HFFc6 (cell line): ENCODE data around the gene TWF2. TPM values are rescaled to one million over a fixed set of nuclear protein-coding genes. Genes with fewer than 3 reads are reported as not detected.

Experiments
- DNase-seq: peaks from one replicate; pipeline ENCODE4 v3.0.0-alpha.2; 2018
- H3K27ac Mint-ChIP-seq: 2 replicates; pipeline ENCODE4 v1.8.0; 2020; ENCODE audit warnings: mild to moderate bottlenecking, mixed read lengths
- H3K27me3 Mint-ChIP-seq: 2 replicates; pipeline ENCODE4 v1.8.0; 2021; ENCODE audit warnings: mild to moderate bottlenecking, moderate library complexity, mixed read lengths; ENCODE audit not compliant: insufficient read depth
- H3K36me3 Mint-ChIP-seq: 2 replicates; pipeline ENCODE4 v1.8.0; 2021; ENCODE audit warnings: low read depth, mixed read lengths
- H3K4me1 Mint-ChIP-seq: 2 replicates; pipeline ENCODE4 v1.8.0; 2020; ENCODE audit warnings: low read depth, mixed read lengths
- H3K4me3 Mint-ChIP-seq: 2 replicates; pipeline ENCODE4 v1.8.0; 2020; ENCODE audit warnings: mild to moderate bottlenecking, moderate library complexity, mixed read lengths
- H3K9me3 Mint-ChIP-seq: 2 replicates; pipeline ENCODE4 v1.8.0; 2020; ENCODE audit warnings: mild to moderate bottlenecking, mixed read lengths
- total RNA-seq, 6 experiments: library from RNA; stranded (reverse); fragmentation: NEBNext Ultra II Directional; extraction: Animal tissue kit (Norgen Biotek cat#: 25700); gene quantifications; 2 replicates in 1 of 6; 3 replicates in 5 of 6; pipeline ENCODE4 v1.2.3, GENCODE V29; 2021
- TF ChIP-seq, protein P1 (sequence below): fragments of 200-600 bp; sonication (generic); IDR thresholded peaks from 2 replicates; pipeline ENCODE4 v1.5.0; 2021; ENCODE audit warnings: antibody characterized with exemption, mild to moderate bottlenecking

TWF2 gene
- total RNA-seq, 6 experiments from 2014 or later: 73.9 to 83.0 (median 80.7) TPM

DNA sequence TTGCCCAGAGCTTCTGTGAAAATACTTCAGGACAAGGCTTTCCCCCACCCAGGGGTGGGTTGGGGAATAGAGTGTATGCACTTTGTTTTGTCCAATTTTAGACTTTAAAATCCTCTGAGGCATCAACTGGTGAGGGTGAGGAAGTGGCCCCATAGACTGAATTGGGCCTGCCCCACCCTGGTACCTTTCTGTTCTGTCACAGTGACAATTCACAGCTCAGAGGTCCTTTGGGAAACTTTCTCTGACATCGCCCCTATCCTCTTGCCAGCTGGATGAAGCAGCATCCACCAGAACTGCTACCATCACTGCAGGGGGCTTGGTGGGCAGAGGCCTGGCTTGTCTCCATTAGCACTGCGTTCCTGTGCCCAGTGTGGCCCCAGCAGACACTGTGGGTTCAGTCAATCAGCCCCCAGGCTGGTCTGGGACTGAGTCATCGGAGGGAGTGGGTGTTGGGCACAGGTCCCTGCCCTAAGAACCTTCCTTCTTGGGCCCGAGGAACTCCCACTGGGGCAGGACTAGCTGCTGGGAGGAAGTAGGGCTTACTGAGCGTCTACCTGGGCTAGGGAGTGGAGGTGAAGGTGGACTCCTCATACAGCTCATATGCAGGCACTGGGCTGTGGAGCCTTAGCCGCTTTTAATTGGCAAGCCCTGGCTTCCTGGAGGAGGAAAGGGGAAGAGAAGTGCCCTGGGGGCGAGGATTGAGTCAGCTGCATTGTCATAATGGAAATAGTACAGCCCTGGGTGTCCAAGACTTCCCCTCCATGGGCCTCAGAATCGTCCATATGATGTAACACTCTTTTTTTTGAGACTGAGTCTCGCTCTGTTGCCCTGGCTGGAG, 5.1 kb upstream of the TWF2 start:
- no peaks in the 10 kb centered on the region for H3K9me3 Mint-ChIP-seq
- H3K36me3 Mint-ChIP-seq: peaks cover 12% of the 10 kb centered on the region; the same call in 1 of the 2 replicates
- TF ChIP-seq, protein P1, sequence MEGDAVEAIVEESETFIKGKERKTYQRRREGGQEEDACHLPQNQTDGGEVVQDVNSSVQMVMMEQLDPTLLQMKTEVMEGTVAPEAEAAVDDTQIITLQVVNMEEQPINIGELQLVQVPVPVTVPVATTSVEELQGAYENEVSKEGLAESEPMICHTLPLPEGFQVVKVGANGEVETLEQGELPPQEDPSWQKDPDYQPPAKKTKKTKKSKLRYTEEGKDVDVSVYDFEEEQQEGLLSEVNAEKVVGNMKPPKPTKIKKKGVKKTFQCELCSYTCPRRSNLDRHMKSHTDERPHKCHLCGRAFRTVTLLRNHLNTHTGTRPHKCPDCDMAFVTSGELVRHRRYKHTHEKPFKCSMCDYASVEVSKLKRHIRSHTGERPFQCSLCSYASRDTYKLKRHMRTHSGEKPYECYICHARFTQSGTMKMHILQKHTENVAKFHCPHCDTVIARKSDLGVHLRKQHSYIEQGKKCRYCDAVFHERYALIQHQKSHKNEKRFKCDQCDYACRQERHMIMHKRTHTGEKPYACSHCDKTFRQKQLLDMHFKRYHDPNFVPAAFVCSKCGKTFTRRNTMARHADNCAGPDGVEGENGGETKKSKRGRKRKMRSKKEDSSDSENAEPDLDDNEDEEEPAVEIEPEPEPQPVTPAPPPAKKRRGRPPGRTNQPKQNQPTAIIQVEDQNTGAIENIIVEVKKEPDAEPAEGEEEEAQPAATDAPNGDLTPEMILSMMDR: no peak
- peak overlapping the region; percentile 72 for H3K27ac Mint-ChIP-seq
- H3K27me3 Mint-ChIP-seq: peaks cover 3% of the 10 kb centered on the region
- peak; percentile 58 for DNase-seq
- peak overlapping the region; percentile 81 for H3K4me3 Mint-ChIP-seq
- peaks cover 55% of the 10 kb centered on the region for H3K4me1 Mint-ChIP-seq

DNA sequence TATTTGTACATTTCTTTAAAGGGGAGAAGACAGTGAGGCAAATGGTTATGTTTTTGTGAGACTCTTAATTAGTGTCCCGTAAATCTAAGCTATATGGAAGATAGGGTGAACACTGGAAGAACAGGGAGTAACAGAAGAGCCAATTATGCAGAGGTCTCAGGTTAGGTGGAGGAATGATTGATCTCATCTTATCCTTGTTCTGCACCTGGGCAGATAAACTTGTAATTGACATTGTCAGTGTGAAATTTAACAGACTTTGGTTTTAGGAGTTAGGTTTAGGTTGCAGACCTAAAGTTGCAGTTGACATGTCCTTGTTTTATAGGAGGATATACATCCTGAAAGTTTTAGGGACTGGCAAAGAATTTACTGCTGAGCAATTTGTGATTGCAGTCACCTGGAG, 3.1 kb upstream of the TWF2 start:
- no peaks in the 10 kb centered on the region for H3K9me3 Mint-ChIP-seq
- peaks cover 62% of the 10 kb centered on the region for H3K4me1 Mint-ChIP-seq
- H3K36me3 Mint-ChIP-seq: peaks cover 8% of the 10 kb centered on the region; the same call in 1 of the 2 replicates
- no peak overlapping the region for H3K4me3 Mint-ChIP-seq
- H3K27me3 Mint-ChIP-seq: peaks cover 1% of the 10 kb centered on the region
- TF ChIP-seq, protein P1: no peak
- no peak for DNase-seq
- no peak overlapping the region for H3K27ac Mint-ChIP-seq

DNA sequence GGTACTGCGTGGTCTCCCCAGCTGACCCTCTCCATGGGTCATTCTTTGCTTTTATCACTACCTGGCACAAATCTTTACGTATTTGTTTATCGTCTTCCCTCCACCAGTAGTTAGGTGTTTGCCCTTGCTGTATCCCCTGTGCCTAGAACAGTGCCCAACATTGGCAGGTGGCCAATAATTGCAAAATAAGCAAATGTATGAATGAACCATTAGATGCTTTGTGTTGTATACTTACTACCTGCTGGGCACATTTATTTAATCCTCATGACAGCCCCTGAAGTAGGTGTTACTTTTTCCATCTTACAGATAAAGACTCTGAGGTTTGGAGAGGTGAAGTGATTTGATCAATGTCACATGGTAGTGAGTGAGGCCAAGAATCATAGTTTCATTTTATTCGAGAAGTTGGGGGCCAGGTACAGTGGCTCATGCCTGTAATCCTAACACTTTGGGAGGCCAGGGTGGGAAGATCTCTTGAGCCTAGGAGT, 2.0 kb upstream of the TWF2 start:
- peak overlapping the region; percentile 96 for H3K27ac Mint-ChIP-seq
- TF ChIP-seq, protein P1: no peak
- H3K36me3 Mint-ChIP-seq: peaks cover 8% of the 10 kb centered on the region; the same call in 1 of the 2 replicates
- H3K4me3 Mint-ChIP-seq: no peak overlapping the region
- no peaks in the 10 kb centered on the region for H3K9me3 Mint-ChIP-seq
- peaks cover 1% of the 10 kb centered on the region for H3K27me3 Mint-ChIP-seq
- no peak for DNase-seq
- H3K4me1 Mint-ChIP-seq: peaks cover 63% of the 10 kb centered on the region

DNA sequence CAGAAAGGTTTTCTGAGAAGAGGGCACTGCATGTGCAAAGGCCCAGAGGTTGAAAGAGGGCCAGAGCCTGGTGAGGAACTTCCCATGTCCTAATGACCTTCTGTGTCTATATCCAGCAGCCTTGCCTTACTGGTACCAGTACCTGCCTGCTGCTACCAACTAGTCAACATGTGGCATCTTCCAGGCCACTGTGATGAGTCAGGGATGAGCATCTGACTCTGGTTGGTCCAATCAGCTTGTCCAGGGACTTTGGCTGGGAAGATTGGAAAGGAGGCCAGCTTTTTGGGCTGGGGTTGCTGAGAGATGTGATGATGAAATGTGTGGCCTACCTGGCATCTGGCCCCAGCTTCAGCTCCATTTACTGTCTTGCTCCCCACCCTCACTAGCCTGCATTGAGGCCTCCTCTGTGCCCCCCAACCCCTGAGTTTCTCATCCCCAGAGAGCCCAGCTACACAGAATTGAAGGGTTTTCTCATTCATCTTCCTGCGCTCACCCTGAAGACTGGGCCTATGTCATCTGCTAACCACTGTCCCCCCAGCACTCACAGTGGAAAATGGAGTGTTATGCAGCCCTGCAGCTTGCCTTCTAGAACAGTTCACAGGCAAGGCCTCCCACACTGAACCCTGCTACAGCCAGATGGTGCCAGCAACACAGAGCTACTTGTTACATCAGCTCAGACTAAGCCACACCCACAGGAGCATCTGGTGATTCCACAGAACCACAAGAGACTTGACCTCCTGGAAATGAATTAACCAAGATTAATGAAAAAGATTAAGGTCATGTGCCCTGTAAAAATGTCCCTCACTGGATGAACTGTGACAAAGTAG, 1.3 kb upstream of the TWF2 start:
- DNase-seq: peak; percentile 87
- peak overlapping the region; percentile 100 for H3K4me3 Mint-ChIP-seq
- H3K9me3 Mint-ChIP-seq: no peaks in the 10 kb centered on the region
- peaks cover 1% of the 10 kb centered on the region for H3K27me3 Mint-ChIP-seq
- peaks cover 62% of the 10 kb centered on the region for H3K4me1 Mint-ChIP-seq
- peak overlapping the region; percentile 96 for H3K27ac Mint-ChIP-seq
- peaks cover 8% of the 10 kb centered on the region; the same call in 1 of the 2 replicates for H3K36me3 Mint-ChIP-seq
- TF ChIP-seq, protein P1: no peak

DNA sequence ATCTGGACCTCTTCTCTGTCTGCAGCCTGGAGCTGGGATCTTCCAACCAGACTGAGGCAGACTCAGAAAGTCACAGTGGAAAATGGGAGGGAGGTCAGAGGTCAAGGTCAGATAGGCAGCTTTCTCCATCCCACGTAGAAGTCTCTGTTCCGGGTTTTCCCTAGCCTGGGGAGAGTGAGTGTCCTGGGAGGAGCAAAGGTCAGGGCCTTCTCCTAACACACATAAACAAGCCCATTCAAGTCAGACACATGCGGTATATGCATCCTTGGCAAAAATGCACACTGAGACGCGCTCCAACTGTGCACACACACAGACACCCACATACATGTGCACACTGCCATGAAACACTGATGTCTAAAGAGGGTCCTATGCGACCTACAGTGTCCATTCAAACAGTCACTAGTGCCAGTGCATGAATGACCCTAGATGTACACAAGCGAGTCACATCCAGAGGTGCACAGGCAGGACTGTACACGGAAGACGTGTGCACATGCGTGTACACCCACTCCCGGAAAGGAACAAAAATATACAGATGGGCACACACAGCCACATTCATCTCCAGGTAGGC, 681 bp downstream of the TWF2 start:
- Mint-ChIP-seq H3K9me3 (no peaks in the 10 kb centered on the region), H3K4me1 (peaks cover 43% of the 10 kb centered on the region), H3K27me3 (peaks cover 1% of the 10 kb centered on the region), H3K4me3 (peak overlapping the region; percentile 100), H3K36me3 (peaks cover 8% of the 10 kb centered on the region; the same call in 1 of the 2 replicates), H3K27ac (peak overlapping the region; percentile 92)
- DNase-seq: peak; percentile 22
- TF ChIP-seq, protein P1: no peak
